HUES48 (cell line): ENCODE data around the gene TMEM138.
A peak's percentile ranks its signal among the peaks of the same experiment; 100 is the strongest.

Experiments used
- H3K27ac ChIP-seq: one replicate; pipeline ENCODE4 v1.7.0; 2013; ENCODE audit warnings: low read depth, low read length, inconsistent platforms
- H3K27me3 ChIP-seq: 2 replicates; pipeline ENCODE4 v1.6.1; 2013; ENCODE audit warnings: mild to moderate bottlenecking, low read length; ENCODE audit not compliant: control insufficient read depth, insufficient read depth
- H3K36me3 ChIP-seq: 2 replicates; pipeline ENCODE4 v1.6.1; 2013; ENCODE audit warnings: low read length; ENCODE audit not compliant: control insufficient read depth, insufficient read depth
- H3K4me1 ChIP-seq: 2 replicates; pipeline ENCODE4 v1.6.1; 2013; ENCODE audit warnings: mild to moderate bottlenecking, low read length; ENCODE audit not compliant: control insufficient read depth, insufficient read depth
- H3K4me3 ChIP-seq: 2 replicates; pipeline ENCODE4 v1.5.1; 2013; ENCODE audit warnings: mild to moderate bottlenecking, low read depth, low read length
- H3K9ac ChIP-seq: 2 replicates; pipeline ENCODE4 v1.6.1; 2013; ENCODE audit warnings: mild to moderate bottlenecking, low read depth, low read length, moderate library complexity
- H3K9me3 ChIP-seq: 2 replicates; pipeline ENCODE4 v1.6.1; 2013; ENCODE audit warnings: low read length; ENCODE audit not compliant: control insufficient read depth, insufficient read depth

Gene TMEM138

DNA sequence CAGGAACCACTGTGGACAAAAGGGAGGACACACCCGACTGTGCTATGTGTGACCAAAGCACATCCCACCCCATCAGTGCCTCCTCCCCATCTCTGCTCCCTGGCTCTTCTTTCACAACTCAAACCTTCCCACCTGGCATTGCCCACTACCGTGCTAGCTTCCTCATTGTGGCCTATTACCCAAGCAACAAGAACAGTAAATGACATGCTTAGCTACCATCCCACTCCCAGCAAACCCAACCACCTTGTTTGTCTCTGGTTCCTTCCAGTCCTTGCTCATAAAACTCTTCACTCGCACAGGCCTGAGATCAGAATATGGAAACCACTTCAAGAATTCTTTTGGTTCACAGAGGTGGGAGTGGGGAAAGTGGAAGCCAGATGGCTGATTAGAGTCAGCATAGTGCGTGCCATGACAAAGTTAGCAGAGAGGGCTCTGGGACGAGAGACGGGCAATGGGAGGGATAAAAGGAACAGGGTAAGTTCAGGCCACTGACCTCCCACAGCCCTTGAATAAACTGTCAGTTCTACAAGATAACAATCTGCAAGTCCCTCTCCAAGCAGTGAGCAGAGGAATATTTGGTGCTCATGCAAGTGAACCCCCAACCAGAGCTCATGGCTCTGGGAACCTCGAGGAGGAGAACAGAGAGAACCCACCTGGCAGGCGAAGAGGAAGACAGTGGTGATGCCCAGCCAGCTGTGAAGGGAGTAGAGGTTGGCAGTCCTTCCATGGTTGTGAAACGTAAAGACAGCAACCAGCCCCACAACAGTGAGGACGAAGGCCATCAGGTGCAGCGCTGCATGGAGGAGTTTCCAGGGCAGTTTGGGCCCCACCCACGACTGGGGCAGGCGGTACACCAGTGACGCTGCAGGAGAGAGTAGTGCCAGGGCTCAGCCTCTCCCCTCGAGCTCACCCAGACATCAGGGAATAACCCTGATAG lies 8.8 kb upstream of the TMEM138 start:
- no peaks in the 10 kb centered on the region for H3K9me3 ChIP-seq
- H3K4me1 ChIP-seq: no peaks in the 10 kb centered on the region
- no peak overlapping the region for H3K9ac ChIP-seq
- H3K27me3 ChIP-seq: no peaks in the 10 kb centered on the region
- no peak overlapping the region for H3K27ac ChIP-seq
- H3K36me3 ChIP-seq: peaks cover 47% of the 10 kb centered on the region
- no peak overlapping the region for H3K4me3 ChIP-seq

DNA sequence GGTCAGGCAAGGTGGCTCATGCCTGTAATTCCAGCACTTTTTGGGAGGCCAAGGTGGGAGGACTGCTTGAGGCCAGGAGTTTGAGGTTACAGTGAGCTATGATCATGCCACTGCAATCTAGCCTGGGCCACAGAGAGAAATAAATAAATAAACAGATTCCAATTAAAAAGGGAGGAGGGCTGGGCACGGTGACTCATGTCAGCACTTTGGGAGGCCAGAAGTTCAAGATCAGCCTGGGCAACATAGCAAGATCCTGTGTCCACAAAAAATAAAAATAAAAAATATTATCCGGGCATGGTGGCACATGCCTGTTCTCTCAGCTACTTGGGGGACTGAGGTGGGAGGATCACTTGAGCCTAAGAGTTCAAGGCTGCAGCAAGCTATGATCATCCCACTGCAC lies 8.0 kb upstream of the TMEM138 start:
- H3K27ac ChIP-seq: no peak overlapping the region
- H3K9ac ChIP-seq: no peak overlapping the region
- H3K36me3 ChIP-seq: peaks cover 39% of the 10 kb centered on the region

DNA sequence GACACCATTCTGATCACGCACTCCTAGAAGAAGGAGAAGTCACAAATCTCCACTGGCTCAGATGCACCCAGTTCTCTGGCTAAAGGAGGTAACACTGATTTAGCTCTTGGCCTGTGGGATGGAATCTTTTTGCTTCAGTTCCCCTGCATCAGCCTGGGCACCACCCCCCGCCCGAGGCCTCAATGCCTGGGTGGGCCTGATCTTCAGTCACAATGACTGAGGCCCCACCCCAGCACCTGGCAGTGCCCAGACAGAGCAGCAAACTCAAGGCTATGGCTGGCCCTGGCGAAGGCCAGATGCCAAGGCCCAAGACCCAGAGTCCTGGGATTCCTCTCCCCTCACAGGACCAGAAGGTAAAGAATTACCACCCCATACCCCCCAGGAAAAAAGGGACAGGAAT lies 5.5 kb upstream of the TMEM138 start:
- Histone ChIP-seq H3K9me3 (no peaks in the 10 kb centered on the region), H3K27me3 (no peaks in the 10 kb centered on the region), H3K27ac (no peak overlapping the region), H3K4me3 (no peak overlapping the region), H3K4me1 (no peaks in the 10 kb centered on the region), H3K36me3 (peaks cover 21% of the 10 kb centered on the region; the same call in 1 of the 2 replicates), H3K9ac (no peak overlapping the region)

More for the DNA sequence above, 8.0 kb upstream of the TMEM138 start:
- no peaks in the 10 kb centered on the region for H3K9me3 ChIP-seq
- no peak overlapping the region for H3K4me3 ChIP-seq
- H3K27me3 ChIP-seq: no peaks in the 10 kb centered on the region
- no peaks in the 10 kb centered on the region for H3K4me1 ChIP-seq

DNA sequence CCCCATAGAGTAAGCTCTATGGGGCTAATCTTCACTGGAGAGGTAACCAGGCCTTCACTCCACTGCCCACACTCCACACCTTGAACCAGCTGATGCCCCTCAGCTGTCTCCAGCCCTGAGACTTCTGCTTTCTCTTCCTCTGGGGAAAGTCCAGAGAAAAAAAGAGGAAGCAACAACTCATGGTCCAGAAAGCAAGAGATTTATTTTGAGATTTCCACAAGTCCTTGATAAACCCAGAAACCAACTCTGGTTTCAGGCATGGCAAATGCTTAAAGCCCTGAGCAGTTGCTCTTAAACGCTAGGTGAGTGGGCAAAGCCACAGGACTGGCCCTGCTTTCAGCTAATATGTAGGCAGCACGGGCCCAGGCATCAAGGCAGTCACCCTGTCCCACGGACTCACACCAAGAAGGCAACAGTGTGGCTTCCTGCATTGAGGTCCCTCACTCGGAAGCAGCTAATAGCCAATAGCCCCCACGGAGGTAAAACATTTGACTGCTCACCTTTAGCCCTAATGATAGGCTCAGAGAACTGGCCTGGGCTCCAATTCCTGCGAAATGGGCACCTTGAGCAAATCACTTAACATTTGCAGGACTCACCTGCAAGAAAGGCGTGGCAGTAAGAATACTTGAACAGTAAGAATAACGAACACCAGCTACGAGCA lies 4.8 kb upstream of the TMEM138 start:
- Histone ChIP-seq H3K27ac (no peak overlapping the region), H3K36me3 (peaks cover 15% of the 10 kb centered on the region; the same call in 1 of the 2 replicates), H3K27me3 (no peaks in the 10 kb centered on the region), H3K4me3 (no peak overlapping the region), H3K9ac (no peak overlapping the region), H3K4me1 (no peaks in the 10 kb centered on the region), H3K9me3 (no peaks in the 10 kb centered on the region)

DNA sequence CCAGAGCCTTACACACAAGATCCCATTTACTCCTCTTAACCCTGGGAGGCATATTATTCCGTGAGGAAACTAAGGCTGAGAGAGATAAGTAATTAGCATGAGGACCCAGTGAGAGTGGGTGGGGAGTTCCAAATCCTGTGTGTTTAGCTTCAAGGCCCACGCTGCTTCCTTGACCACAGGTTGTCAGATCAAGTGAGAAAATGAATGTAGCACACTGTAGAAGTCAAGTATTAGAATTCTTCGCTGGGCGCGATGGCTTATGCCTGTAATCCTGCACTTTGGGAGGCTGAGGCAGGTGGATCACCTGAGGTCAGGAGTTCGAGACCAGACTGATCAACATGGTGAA lies 4.3 kb upstream of the TMEM138 start:
- Histone ChIP-seq H3K4me3 (no peak overlapping the region), H3K9me3 (no peaks in the 10 kb centered on the region), H3K9ac (no peak overlapping the region), H3K4me1 (no peaks in the 10 kb centered on the region), H3K27me3 (no peaks in the 10 kb centered on the region), H3K36me3 (peaks cover 11% of the 10 kb centered on the region; the same call in 1 of the 2 replicates), H3K27ac (no peak overlapping the region)

DNA sequence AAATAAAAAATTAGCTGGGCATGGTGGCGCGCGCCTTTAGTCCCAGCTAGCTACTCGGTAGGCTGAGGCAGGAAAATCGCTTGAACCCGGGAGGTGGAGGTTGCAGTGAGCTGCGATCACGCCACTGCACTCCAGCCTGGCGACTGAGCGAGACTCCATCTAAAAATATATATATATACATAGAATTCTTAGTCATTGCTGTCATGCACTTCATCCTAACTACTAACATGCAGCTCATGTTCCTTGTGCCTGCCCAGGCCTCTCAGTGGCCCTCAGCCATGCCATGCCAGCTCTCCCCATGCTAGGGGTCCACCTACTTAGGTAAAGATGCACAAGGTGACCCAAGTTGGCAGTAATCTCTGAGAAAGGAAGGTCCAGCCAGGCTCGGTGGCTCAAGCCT lies 3.6 kb upstream of the TMEM138 start:
- no peaks in the 10 kb centered on the region for H3K27me3 ChIP-seq
- no peak overlapping the region for H3K9ac ChIP-seq
- H3K4me1 ChIP-seq: no peaks in the 10 kb centered on the region
- H3K27ac ChIP-seq: no peak overlapping the region
- H3K9me3 ChIP-seq: no peaks in the 10 kb centered on the region
- H3K36me3 ChIP-seq: peaks cover 6% of the 10 kb centered on the region
- no peak overlapping the region for H3K4me3 ChIP-seq

DNA sequence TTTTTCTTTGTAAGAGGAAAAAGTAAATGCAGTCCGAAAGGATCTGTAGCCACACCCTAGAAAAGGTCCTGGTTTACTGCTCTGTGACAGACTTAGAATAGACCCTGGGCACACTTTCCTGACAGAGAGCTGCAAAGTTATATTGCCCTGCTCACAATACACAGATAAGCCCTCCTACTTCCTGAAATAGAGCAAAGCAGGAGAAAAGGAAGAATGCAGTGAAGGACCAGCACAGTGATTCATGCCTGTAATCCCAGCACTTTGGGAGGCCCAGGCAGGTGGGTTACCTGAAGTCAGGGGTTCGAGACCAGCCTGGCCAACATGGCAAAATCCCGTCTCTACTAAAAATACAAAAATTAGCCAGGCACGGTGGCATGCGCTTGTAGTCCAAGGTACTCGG lies 2.7 kb upstream of the TMEM138 start:
- no peaks in the 10 kb centered on the region for H3K9me3 ChIP-seq
- no peaks in the 10 kb centered on the region for H3K27me3 ChIP-seq
- H3K9ac ChIP-seq: no peak overlapping the region
- H3K36me3 ChIP-seq: peaks cover 11% of the 10 kb centered on the region
- H3K4me3 ChIP-seq: no peak overlapping the region
- H3K27ac ChIP-seq: no peak overlapping the region
- no peaks in the 10 kb centered on the region for H3K4me1 ChIP-seq

DNA sequence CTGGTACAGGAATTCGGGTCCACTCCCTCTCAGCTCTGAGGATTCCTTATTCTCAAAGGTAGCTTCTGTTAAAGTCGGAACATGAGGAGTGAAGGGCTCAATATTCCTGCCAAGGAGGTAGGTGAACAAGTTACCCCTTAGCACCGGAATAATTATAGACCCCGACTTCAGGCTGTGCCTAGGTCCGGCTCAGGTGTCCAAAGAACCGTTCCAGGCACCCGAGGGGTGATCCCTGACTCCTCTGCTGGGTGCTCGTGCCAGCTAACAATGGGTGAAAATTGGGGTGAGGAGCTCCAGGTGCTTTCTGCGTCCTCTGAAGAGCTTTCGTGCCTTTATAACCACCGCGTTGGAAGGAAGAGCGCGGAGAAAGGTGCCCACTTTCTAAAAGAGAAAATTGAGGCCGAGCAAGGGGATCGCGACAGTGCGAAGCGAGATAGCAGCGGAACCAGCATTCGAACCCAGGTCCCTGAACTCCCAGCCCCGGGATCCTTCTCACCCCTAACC lies 885 bp upstream of the TMEM138 start:
- Histone ChIP-seq H3K27ac (peak overlapping the region; percentile 100), H3K9ac (peak overlapping the region; percentile 99), H3K4me3 (peak overlapping the region; percentile 99), H3K9me3 (no peaks in the 10 kb centered on the region), H3K4me1 (no peaks in the 10 kb centered on the region), H3K36me3 (peaks cover 23% of the 10 kb centered on the region), H3K27me3 (no peaks in the 10 kb centered on the region)

DNA sequence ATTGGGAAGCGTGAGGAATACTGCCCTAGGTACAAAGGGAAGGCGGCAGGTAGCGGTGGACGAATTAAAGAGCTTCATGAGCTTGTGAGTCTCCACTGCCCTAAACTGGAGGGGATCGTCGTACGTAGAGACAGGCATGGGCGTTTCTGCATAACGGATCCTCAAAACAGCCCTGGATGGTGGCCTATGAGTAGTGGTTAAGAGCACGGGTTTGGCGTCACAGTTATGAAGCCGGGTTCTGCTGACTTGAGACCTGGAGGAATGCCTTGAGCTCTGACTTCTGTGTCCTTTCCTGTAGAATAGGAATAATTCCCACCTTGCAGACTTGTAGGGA lies 335 bp downstream of the TMEM138 start:
- Histone ChIP-seq H3K4me1 (no peaks in the 10 kb centered on the region), H3K36me3 (peaks cover 35% of the 10 kb centered on the region), H3K9ac (peak overlapping the region; percentile 99)

DNA sequence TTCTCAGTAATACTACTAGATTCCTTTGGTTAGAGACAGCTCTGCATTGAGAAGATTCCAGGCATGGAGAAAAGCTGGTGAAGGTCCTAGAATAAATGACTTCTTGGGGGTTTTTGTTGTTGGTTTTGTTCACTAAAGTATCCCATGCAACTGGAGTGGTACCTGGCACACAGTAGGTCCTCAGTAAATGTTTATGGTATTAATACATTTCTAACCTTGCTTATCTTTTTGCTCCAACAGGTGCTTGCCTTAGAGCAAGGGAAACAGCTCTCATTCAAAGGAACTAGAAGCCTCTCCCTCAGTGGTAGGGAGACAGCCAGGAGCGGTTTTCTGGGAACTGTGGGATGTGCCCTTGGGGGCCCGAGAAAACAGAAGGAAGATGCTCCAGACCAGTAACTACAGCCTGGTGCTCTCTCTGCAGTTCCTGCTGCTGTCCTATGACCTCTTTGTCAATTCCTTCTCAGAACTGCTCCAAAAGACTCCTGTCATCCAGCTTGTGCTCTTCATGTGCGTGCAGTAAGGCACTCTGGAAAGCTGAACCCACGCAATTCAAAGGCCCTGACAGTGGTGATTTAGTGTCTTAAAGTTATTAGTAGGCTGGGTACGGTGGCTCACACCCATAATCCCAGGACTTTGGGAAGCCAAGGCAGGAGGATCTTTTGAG lies 2.0 kb downstream of the TMEM138 start:
- no peak overlapping the region for H3K27ac ChIP-seq
- H3K27me3 ChIP-seq: no peaks in the 10 kb centered on the region
- peaks cover 50% of the 10 kb centered on the region for H3K36me3 ChIP-seq
- no peaks in the 10 kb centered on the region for H3K4me1 ChIP-seq
- no peak overlapping the region for H3K9ac ChIP-seq
- no peaks in the 10 kb centered on the region for H3K9me3 ChIP-seq
- no peak overlapping the region for H3K4me3 ChIP-seq

More for the DNA sequence above, 335 bp downstream of the TMEM138 start:
- Histone ChIP-seq H3K27ac (peak overlapping the region; percentile 100), H3K4me3 (peak overlapping the region; percentile 99), H3K27me3 (no peaks in the 10 kb centered on the region), H3K9me3 (no peaks in the 10 kb centered on the region)

DNA sequence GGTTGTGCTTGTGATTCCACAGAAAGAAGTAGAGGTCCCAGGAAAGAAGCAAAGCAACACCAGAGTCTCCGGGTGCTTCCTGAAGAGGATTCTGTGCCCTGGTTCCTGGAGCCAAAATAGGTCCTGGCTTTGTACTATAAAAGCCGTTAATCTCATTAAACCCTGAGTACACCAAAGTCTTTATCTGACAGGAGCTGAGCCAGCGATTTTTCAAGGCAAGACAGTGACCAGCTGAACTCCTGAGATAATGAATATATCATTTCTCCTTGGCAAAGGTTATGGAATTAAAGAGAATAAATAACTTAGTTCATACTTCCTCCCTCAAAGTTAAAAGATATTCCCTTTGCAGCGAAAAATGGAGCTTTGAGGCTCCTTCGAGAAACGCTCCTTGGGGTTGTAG lies 5.2 kb downstream of the TMEM138 start:
- H3K27ac ChIP-seq: no peak overlapping the region
- H3K9me3 ChIP-seq: peaks cover 1% of the 10 kb centered on the region; the same call in 1 of the 2 replicates
- no peaks in the 10 kb centered on the region for H3K27me3 ChIP-seq
- H3K4me1 ChIP-seq: no peaks in the 10 kb centered on the region
- no peak overlapping the region for H3K9ac ChIP-seq
- H3K4me3 ChIP-seq: no peak overlapping the region
- peaks cover 68% of the 10 kb centered on the region for H3K36me3 ChIP-seq
